GM21717 (cell line): Measurements from ENCODE around the gene C19orf67.

ENCODE experiments used
- ATAC-seq: cut with Tn5 transposase; IDR thresholded peaks from one replicate; pipeline ENCODE4 v1.9.1; 2021; ENCODE audit warnings: mild to moderate bottlenecking, moderate library complexity; ENCODE audit not compliant: unreplicated experiment

The C19orf67 gene

DNA sequence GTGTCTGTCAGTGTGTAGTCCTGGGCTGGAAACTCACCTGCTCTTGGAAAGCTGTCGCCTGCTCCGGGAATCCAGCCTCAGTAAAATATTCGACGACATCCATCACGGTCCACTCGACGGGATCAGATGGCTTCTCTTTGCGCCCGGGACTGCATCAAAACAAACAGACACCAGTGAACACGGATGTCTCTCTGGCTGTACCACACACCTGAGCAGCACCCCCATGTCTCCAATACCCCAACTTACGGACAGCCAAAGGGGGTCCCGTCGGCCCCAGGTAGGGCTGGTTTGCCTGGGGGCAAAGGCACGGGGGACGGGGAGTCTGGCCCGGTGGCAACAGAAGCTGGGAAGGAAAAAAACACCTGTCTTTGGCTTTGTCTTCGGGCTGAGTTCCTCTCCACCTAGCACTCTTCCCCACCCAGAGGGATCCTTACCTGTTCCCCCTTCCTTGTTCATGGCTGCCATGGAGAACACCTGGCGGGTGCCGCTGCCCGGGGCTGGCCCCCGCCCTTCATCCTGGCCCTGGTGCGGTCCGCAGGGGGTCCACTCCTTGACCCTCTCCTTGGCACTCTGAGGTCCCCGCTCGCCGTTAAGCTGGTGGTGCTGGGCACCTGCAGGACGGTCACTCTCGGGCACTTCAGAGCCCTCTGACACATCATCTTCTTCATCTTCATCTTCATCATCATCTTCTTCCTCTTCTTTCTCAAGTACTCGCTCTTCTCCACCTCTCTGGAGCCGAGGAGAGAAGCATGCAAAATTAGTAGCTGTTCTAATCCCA lies 3.2 kb upstream of the C19orf67 start:
- ATAC-seq, result no peak

DNA sequence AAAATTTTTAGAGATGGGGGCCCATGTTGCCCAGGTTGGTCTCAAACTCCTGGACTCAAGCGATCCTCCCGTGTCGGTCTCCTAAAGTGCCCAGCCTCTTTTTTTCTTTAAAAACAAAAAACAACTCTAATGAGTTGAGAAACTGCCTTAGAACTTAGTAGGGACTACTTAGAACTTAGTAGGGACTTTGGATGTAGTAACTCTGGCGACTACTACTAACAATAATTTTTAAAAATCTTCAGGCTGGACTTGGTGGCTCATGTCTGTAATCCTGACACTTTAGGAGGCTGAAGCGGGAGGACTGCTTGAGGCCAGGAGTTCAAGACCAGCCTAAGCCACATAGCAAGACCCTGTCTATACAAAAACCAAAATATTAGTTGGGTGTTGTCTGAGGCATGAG lies 515 bp upstream of the C19orf67 start:
- ATAC-seq, result no peak

DNA sequence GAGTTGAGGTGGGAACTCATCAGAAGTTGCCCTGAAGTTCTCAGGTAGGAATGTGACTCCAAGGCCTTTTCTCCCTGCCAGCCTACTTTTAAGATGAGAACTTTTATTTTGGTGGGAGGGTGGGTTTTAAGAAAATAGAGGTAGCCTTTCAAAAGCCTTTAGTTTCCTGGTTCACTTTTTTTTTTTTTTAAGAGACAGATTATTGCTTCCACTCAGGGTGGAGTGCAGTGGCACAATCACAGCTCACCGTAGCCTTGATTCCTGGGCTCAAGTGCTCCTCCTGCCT lies 3.0 kb downstream of the C19orf67 start:
- no peak for ATAC-seq

DNA sequence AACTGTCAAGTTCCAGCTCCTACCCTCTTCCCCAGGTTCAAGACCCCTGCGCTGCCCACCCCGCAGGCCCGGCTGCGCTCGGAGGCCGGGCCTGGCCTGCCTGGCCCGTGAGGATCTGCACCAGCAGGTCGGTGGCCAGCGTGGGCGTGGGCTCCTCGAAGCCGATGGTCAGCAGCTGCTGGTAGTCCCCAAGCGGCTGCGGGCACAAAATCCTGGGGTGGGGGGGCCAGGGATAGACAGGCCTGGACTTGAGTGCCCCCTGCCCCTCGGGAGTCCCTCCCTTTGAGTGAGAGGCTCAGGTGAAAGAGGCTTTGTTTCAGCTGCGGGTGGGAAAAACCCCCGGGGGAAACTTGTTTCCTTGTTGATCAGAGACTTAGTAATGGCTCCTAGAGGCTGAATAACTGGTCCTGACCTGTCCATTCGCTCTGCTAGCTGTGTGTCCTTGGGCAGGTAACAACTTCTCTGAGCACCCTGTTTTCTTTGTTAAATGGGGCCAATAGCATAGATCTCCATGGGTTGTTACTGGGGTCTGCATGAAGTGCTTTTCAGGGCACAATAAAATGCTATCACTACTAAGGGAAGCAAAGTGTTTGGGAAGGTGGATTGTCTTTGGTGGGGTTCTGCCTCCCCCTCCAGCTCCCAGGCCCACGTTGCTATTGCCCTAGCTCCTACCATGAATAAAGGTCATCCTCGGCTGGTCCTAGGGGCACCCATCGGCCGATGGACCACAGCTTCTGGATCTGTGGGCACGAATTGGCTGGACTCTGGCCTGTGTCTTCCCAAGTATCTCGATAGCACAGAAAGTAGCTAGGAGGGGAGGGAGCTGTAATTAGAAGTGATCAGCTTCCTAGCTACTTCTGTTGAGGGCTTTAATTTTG lies 3.5 kb downstream of the C19orf67 start:
- peak; percentile 11 for ATAC-seq

DNA sequence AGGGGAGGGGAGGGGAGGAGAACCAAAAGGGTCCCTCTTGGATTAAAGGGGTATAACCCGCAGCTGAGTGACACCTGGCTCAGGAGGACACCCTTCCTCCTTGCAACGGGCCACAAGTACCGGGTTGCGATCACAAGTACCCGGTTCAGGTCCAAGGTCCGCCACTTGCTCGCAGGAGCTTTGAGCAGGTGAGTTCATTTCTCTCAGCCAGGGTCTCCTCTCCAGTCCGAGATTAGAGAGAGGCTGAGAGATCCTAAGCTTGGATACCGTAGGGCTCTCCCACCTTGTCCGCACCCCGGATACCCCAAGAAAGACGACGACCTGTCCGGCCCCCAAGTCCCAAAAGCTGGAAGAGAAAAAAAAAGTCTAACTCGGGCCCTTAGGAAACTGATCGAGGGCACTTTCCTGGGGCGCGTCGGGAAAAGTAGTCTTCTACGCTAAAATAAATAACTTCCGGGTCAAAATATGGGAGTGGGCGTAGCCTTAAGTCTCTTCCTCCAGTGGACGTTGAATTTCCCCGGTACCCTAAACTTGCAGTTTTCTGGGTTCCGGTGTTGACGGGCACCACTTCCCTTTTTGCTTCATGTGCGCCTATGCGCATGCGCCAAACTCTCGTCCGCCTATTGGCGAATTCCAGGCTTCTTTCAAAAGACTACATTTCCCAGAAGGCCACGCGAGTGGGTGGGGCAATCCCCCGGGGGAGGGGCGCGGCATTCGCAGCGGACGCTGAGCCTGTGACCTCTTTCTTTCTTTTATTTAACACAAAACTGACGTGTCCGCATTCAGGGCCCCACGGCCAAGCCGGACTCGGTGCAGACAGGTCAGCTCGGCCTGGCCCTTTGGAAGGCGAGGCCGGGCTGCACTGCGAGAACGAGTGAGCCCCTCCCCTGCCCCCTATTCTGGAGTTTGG lies 4.4 kb downstream of the C19orf67 start:
- ATAC-seq, result peak; percentile 56

DNA sequence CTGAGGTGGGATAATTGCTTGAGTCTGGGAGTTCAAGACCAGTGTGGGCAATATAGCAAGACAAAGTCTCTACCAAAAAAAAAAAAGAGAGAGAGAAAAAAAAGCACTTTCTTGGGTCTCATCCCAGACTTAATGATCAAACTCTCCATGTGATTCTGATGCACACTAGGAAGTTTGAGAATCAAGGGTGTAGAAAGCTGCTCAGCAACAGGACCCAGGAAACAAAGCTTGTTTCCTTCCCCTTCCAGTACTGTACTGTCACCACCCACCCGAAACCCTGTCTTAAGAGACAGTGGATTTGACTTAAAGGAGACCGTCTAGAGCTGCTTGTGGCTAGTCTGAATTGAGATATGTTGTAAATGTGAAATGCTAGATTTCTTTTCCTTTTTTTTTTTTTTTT lies 7.2 kb downstream of the C19orf67 start:
- no peak for ATAC-seq

DNA sequence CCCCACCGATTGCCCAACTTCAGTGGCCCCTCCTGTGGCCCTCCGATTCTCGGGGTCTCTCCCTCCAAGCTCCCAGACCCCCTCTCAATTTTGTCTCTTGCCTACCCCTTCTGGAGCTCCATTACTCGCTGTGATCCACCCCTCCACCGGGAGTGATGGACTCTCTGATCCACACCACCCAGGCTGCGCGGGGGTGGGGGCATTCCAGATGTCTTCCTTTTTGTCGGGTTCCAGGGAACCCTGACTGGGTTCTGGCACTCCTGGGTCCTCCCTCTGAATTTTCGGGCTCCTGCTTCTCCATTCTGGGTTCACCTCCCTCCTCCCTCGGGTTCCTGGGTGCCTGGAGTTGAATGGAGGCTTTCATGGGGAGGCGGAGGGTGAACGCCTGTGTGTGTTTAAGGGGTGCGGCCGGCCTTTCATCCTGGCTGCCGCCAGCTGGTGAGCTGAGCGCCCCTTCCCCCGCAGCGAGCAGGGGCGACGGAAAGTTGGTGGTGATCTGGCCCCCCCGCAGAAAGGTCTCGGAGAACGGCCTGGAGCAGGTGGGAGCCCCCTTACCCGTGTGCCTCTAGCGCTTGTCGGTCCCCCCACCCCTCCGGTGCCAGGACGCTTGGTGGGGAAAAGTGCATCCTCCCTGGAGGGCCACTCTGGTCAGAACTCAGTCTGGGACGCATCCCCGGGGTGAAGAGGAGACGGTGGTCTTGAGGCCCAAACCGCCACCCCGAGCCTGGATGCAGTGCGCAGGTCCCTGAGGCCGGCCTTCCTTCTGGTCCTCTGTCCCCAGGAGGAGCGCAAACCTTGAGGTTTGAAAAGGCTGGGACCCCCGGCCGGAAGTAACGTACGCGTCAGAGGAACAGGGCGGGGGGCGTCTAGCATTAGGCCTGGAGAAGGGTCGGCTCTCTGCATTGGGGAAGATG lies 11.4 kb downstream of the C19orf67 start:
- no peak for ATAC-seq

DNA sequence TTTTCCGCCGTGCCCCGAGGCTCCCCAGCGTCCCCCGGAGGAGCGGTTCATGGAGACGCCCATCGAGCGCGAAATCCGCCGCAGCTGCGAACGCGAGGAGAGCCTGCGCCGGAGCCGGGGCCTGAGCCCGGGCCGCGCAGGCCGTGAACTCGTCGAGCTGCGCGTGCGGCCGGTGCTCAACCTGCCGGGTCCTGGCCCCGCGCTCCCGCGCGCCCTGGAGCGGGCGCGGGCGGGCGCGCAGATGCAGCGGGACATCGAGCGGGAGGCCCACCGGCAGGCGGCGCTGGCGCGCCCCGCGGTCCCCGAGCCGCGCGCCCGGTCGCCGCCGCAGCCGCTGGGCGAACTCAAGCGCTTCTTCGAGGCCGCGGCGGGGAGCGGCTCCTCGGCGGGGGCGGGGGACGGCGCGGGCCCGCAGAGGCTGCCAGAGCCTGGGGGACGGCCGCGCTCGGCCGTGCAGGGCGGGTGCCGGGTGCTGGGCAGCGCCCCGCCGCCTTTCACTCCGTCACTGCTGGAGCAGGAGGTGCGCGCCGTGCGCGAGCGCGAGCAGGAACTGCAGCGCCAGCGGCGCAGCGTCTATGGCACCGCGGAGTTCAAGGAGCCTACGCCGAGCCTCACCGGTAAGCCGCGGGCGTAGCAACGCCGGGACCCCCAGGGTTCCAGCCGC lies 12.2 kb downstream of the C19orf67 start:
- no peak for ATAC-seq

DNA sequence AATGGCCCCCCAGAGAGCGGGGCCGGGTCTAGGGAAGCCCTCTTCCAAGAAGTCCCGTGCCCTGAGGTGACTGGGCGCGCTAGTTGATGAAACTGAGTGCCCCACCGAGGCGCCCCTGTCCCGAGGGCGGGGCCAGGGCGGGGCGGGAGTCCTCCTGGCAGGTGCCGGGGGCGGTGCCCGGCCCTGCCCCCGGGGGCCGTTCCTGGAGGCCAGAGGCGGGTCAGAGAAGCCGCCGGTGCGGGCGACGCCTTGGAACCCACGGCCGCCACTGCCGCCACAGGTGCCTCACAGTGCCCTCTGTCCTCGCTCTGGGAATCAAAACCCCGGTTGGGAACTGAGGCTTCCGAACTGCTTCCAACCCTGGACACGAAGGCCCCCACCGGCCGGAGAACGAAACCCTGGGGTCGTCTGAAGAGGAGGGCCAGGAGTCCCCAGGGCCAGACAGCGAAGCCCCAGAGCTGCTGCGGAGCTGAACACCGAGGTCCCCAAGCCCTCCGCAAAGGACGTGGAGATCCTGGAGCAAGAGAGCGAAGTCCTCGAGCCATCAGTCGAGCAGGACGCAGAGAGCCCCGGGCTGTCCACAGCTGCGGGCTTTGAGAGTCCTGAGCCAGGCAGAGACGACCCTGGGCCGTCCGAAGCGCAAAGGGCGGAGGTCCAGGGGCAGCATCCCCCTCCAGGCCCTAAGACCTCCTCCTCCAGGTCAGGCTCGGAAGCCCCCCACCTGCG lies 12.9 kb downstream of the C19orf67 start, which contains the start of gene MISP3:
Gene MISP3 (plus strand): TSS at position 252 of the 726 bp plus-strand sequence. CDS start 524 bp downstream, outside the sequence.
- no peak for ATAC-seq

DNA sequence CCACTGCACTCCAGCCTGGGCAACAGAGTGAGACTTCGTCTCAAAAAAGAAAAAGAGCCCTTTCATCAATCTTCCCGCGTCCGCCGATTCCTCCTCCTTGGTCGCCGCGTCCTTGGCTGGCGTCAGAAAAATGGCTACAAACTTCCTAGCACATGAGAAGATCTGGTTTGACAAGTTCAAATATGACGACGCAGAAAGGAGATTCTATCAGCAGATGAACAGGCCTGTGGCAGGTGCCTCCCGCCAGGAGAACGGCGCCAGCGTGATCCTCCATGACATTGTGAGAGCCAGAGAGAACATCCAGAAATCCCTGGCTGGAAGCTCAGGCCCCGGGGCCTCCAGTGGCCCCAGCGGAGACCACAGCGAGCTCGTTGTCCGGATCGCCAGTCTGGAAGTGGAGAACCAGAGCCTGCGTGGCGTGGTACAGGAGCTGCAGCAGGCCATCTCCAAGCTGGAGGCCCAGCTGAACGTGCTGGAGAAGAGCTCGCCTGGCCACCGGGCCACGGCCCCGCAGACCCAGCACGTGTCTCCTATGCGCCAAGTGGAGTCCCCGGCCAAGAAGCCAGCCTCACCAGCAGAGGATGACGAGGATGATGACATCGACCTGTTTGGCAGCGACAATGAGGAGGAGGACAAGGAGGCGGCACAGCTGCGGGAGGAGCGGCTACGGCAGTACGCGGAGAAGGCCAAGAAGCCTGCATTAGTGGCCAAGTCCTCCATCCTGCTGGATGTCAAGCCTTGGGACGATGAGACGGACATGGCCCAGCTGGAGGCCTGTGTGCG lies 15.1 kb downstream of the C19orf67 start:
- ATAC-seq, result no peak

DNA sequence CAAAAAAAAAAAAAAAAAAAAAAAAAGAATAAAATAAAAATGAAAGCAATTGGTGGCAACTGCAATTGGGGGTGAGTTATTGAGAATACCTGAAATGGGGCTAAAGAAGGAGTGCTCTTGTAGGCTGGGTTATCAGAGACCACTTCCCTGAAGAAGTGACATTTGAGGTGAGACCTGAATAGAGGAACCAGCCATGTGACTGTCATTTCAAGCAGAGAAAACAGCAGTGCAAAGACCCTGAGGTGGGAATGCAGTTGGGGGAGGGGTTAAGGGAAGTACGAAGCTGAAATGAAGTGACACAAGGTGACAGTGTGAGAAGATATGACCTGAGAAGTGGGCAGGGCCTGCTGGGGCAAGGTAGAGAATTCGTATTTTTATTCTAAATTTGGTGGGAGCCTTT lies 19.4 kb downstream of the C19orf67 start:
- ATAC-seq, result no peak

DNA sequence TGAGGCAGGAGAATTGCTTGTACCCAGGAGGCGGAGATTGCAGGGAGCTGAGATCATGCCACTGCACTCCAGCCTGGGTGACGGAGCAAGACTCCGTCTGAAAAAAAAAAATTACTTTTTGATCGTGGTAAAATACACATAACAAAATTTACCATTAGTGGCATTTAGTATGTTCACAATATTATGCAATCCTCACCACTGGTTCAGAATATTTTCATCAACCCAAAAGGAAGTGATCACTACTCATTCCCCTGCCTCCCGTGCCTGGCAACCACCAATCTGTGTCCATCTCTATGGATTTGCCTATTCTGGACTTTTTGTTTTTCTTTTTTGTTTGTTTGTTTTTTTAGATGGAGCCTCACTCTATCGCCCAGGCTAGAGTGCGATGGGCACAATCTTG lies 22.5 kb downstream of the C19orf67 start:
- no peak for ATAC-seq

DNA sequence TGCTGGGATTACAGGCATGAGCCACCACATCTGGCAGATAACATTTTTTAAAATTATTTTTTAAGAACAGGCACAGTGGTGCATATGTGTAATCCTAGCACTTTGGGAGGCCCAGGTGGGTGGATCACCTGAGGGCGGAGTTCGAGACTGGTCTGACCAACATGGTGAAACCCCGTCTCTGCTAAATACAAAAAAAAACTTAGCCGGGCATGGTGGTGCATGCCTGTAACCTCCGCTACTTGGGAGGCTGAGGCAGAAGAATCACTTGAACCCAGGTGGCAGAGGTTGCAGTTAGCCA lies 23.1 kb downstream of the C19orf67 start:
- ATAC-seq, result no peak

DNA sequence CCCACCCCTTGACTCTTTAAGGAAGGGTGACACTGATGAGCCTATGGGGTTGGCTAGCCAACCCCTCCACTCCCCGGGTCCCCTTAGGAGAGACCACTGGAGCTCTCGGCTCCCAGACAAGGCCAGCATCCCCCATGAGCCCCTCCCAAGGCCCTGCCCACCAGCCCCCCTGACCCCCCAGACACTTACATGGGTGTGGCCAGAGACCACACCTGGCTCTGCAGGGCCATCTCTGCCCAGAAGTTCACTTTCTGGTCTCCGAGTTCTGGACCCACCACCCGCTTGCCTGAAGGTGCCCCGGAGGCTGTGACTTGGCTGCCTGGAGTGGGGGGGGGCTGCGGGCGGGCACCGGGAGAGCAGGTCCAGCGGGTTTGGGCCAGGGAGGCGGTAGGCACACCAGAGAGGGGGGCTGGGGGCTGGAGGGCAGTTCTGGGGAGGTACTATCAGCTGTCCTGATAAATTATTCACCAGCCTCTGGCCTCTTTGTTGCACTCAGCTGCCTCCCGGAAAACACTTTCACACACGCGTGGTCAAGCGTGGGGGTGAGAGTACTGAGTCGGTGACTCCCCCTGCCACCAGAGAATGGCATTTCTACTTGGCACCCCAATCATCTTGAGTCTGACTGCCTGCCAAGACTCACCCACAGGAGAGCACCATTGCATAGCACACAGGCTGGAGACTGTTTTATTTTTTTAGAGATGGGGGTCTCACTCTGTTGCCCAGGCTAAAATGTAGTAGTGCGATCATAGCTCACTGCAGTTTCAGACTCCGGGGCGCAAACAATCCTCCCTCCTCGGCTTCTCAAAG lies 23.6 kb downstream of the C19orf67 start, which contains the start of gene PALM3:
Gene PALM3 (minus strand): TSS at position 326 of the 807 bp plus-strand sequence. CDS start 96 bp downstream, at position 230.
- no peak for ATAC-seq

DNA sequence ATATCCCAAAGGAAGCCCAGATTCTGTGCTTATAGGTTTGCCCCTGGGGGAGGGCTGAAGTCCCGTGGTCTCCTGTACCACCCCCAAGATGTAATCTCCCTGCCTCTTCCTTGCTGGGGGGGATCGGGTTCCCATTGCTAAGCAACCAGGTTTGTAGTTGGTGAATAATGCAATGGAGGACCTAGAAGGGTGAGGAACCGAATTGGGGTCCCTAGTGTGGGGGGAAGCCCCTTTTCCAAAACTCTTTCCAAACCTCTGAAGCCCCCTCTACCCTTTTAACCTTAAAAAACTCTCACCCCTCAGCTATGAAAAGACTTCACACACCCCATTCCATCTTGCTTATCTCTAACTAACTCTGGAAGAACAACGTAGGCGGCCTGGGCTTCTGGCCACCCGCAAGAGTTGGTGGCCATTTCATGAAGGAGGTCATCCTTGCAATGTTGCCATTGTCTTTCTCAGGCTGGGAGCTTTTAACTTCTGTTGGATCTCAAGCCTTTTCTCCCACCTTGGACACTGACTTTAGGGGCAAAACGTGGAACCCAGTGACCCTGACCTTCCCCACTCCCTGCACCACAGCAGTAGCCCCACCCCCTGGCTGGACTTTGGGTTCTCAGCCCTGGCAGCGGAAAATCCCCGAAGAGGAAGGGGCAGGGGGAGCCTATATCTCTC lies 24.4 kb downstream of the C19orf67 start:
- ATAC-seq, result no peak

DNA sequence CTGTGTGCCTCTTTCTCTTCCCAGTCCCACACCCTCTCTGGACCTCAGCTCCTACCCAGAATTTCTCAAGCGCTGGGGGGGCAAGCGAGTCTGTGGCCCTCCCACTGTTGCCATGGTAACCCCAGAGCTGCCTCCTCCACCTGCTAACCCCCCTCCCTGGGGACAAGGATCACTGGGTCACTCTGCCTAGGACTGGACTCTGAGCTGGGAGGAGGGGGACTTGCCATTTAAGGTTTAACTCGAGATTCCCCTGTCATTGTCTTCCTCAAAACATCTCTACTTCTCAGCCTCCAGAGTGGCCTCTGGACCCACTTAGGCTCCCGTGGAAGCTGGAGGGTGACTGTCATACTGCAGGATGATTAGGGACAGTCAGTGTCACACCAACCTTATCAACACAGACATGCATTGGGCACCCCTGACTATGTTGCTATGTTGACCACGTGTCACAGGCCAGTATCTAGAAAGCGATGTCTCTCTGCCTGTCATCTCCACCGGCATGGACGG lies 25.9 kb downstream of the C19orf67 start:
- no peak for ATAC-seq

DNA sequence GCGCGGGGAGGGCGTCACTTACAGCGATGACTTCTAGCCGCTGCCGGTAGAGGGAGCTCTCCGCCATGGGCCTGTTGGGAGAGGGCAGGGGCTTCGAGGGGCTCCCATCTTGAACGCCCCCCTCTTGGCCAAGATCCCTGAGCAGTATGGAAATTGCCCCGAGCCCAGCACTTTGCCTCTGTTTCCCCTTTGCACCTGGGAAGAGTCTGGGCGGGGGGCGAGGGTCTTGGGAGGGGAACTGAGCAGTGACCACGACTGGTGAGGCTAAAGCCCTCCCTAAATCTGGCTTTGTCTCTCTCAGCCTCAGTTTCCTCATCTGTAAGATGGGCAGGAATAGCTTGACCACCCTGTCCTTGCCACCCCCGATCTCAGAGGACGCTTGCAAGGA lies 26.5 kb downstream of the C19orf67 start:
- ATAC-seq, result no peak
